ENCODE data around the gene SEMA5A.

GRCh38 chr5:9033524-9033923, 512.4 kb downstream of the SEMA5A start:
- TF ChIP-seq SMAD3 (CRISPR knock-in tag; IDR thresholded peaks at IDR 0.05; ENCODE audit: borderline replicate concordance) (no peak), ZNF121 (CRISPR knock-in tag; IDR thresholded peaks at IDR 0.05) (no peak), E2F5 (CRISPR knock-in tag; IDR thresholded peaks at IDR 0.05) (no peak), ATF6 (CRISPR knock-in tag; IDR thresholded peaks at IDR 0.05) (no peak), KAT7 (CRISPR knock-in tag; IDR thresholded peaks at IDR 0.05; ENCODE audit: borderline replicate concordance) (no peak), MAX (CRISPR knock-in tag; IDR thresholded peaks at IDR 0.05) (no peak), PRRX2 (CRISPR knock-in tag; IDR thresholded peaks at IDR 0.05) (no peak), ATF3 (CRISPR knock-in tag; conservative IDR thresholded peaks at IDR 0.05) (no peak)

Measured in WTC11 (cell line).